HCT116 (cell line): ENCODE measurements around the gene RIGI. TPM values are rescaled to one million over a fixed set of nuclear protein-coding genes. Genes with fewer than 3 reads are reported as not detected.

Source experiments
- ATAC-seq: fragments of 200-7000 bp; cut with Tn5 transposase; 2 replicates; pipeline ENCODE4 v1.9.1; 2020; ENCODE audit warnings: mild to moderate bottlenecking, moderate library complexity
- BruUV-seq: library from RNA; stranded (reverse); fragments of 400-500 nt; replicated peaks from 2 replicates; lab custom pipeline; 2021; lab: Mats Ljungman, UMichigan
- CTCF ChIA-PET: fragments of 300-600 bp; sonication (Branson Sonifier 250); formaldehyde crosslinking; loops from one replicate; lab custom pipeline; 2021; ENCODE audit warnings: antibody characterized with exemption; lab: Charles Lee
- POLR2A ChIA-PET: fragments of 300-600, 350-600 bp; sonication (Branson Sonifier 250); formaldehyde crosslinking; loops from one replicate; lab custom pipeline; 2021; ENCODE audit warnings: antibody characterized with exemption; lab: Charles Lee
- RAD21 ChIA-PET, 2 experiments: fragments of 300-600 bp; sonication (Branson Sonifier 250); formaldehyde crosslinking; loops; one replicate each; lab custom pipeline; 2023; ENCODE audit warnings: low total read pairs in 2 of 2; ENCODE audit not compliant: uncharacterized antibody in 2 of 2, unreplicated experiment in 2 of 2, low non-redundant PET in 1 of 2; lab: Charles Lee
- DNase-seq: peaks from one replicate; pipeline ENCODE4 v3.0.0-alpha.2; 2010; ENCODE audit warnings: low read depth, low spot score
- H2AFZ ChIP-seq: fragments of 200-600 bp; shearing (Covaris generic), sonication (generic); 2 replicates; pipeline ENCODE4 v1.6.1; 2017; ENCODE audit warnings: low read depth, mixed run types, mixed read lengths, antibody characterized with exemption, low read length; ENCODE audit not compliant: poor library complexity, severe bottlenecking
- H3K27ac ChIP-seq: 2 replicates; pipeline ENCODE4 v1.5.1; 2012; ENCODE audit warnings: low read depth, low read length
- H3K27me3 ChIP-seq: fragments of 200-600 bp; sonication (generic); 2 replicates; pipeline ENCODE4 v1.6.1; 2016; ENCODE audit warnings: mixed run types, low read length, mixed read lengths; ENCODE audit not compliant: insufficient read depth
- H3K36me3 ChIP-seq, 2 experiments: fragments of 200-500 bp in 1 of 2; fragments of 200-600 bp in 1 of 2; sonication (Bioruptor generic) in 1 of 2; sonication (generic) in 1 of 2; 2 replicates each; pipeline versions ENCODE4 v1.5.1 to v1.6.1; 2014 to 2016; ENCODE audit warnings: low read length in 2 of 2, inconsistent platforms in 1 of 2, mixed read lengths in 1 of 2, mixed run types in 1 of 2; ENCODE audit not compliant: insufficient read depth in 2 of 2, control insufficient read depth in 1 of 2
- H3K4me1 ChIP-seq, 2 experiments: fragments of 200-600 bp in 1 of 2; sonication (generic) in 1 of 2; 2 replicates each; pipeline versions ENCODE4 v1.5.1 to v1.6.1; 2012 to 2017; ENCODE audit warnings: low read length in 2 of 2, inconsistent platforms in 1 of 2, mild to moderate bottlenecking in 1 of 2, mixed read lengths in 1 of 2, mixed run types in 1 of 2, moderate library complexity in 1 of 2; ENCODE audit not compliant: insufficient read depth in 2 of 2, control insufficient read depth in 1 of 2
- H3K4me2 ChIP-seq: fragments of 200-600 bp; sonication (generic); 2 replicates; pipeline ENCODE4 v1.6.1; 2017; ENCODE audit warnings: mixed run types, low read length, mixed read lengths
- H3K4me3 ChIP-seq, 2 experiments: fragments of 200-600 bp in 1 of 2; sonication (generic) in 1 of 2; replicated peaks in 1 of 2; 2 replicates each; pipeline ENCODE4 v1.5.1; 2011 to 2016; ENCODE audit warnings: low read length in 2 of 2, control low read depth in 1 of 2, low read depth in 1 of 2, mild to moderate bottlenecking in 1 of 2, mixed read lengths in 1 of 2, mixed run types in 1 of 2
- H3K79me2 ChIP-seq: fragments of 200-600 bp; sonication (generic); 2 replicates; pipeline ENCODE4 v1.6.1; 2017; ENCODE audit warnings: mild to moderate bottlenecking, mixed run types, low read length, moderate library complexity, mixed read lengths; ENCODE audit not compliant: insufficient read depth
- H3K9ac ChIP-seq: fragments of 200-600 bp; sonication (generic); 2 replicates; pipeline ENCODE4 v1.6.1; 2016; ENCODE audit warnings: low read length, mixed read lengths
- H3K9me2 ChIP-seq: fragments of 200-600 bp; sonication (generic), shearing (Covaris generic); 2 replicates; pipeline ENCODE4 v1.6.1; 2017; ENCODE audit warnings: mixed run types, mild to moderate bottlenecking, moderate library complexity; ENCODE audit not compliant: insufficient read depth
- H3K9me3 ChIP-seq, 2 experiments: fragments of 200-500 bp in 1 of 2; fragments of 200-600 bp in 1 of 2; sonication (Bioruptor generic) in 1 of 2; sonication (generic) in 1 of 2; 2 replicates each; pipeline ENCODE4 v1.6.1; 2014 to 2017; ENCODE audit warnings: low read length in 2 of 2, mixed read lengths in 2 of 2, inconsistent platforms in 1 of 2, low read depth in 1 of 2, mild to moderate bottlenecking in 1 of 2, mixed run types in 1 of 2, moderate library complexity in 1 of 2; ENCODE audit not compliant: control insufficient read depth in 1 of 2, insufficient read depth in 1 of 2
- H4K20me1 ChIP-seq: fragments of 200-600 bp; sonication (generic), shearing (Covaris generic); 2 replicates; pipeline ENCODE4 v1.6.1; 2017; ENCODE audit warnings: mixed run types, mild to moderate bottlenecking, moderate library complexity; ENCODE audit not compliant: insufficient read depth
- CBX3 ChIP-seq: IDR thresholded peaks from 2 replicates; pipeline ENCODE4 v1.6.1; 2012; ENCODE audit warnings: low read depth
- CEBPB ChIP-seq: IDR thresholded peaks from 2 replicates; pipeline ENCODE4 v1.6.1; 2012; ENCODE audit warnings: low read depth
- EGR1 ChIP-seq: IDR thresholded peaks from 2 replicates; pipeline ENCODE4 v1.6.1; 2012; ENCODE audit warnings: low read depth
- EZH2phosphoT487 ChIP-seq: fragments of 200-600 bp; IDR thresholded peaks from 2 replicates; pipeline ENCODE4 v1.6.1; 2018; ENCODE audit warnings: antibody characterized with exemption, borderline replicate concordance
- FOSL1 ChIP-seq: IDR thresholded peaks from 2 replicates; pipeline ENCODE4 v1.6.1; 2012; ENCODE audit warnings: low read depth
- JUND ChIP-seq: IDR thresholded peaks from 2 replicates; pipeline ENCODE4 v1.6.1; 2012
- POLR2A ChIP-seq: IDR thresholded peaks from 2 replicates; pipeline ENCODE4 v1.7.0; 2011; ENCODE audit warnings: borderline replicate concordance; ENCODE audit not compliant: insufficient read depth, insufficient read length; ENCODE audit errors: extremely low read depth
- POLR2AphosphoS5 ChIP-seq: IDR thresholded peaks from 2 replicates; pipeline ENCODE4 v1.6.1; 2011; ENCODE audit warnings: mild to moderate bottlenecking, low read depth, low read length, moderate library complexity
- RAD21 ChIP-seq: IDR thresholded peaks from 2 replicates; pipeline ENCODE4 v1.6.1; 2012; ENCODE audit warnings: low read depth, mild to moderate bottlenecking
- SP1 ChIP-seq: IDR thresholded peaks from 2 replicates; pipeline ENCODE4 v1.6.1; 2012; ENCODE audit warnings: low read depth
- SRF ChIP-seq: IDR thresholded peaks from 2 replicates; pipeline ENCODE4 v1.6.1; 2012; ENCODE audit warnings: low read depth
- TCF7L2 ChIP-seq: IDR thresholded peaks from 2 replicates; pipeline ENCODE4 v1.7.0; 2011; ENCODE audit warnings: borderline replicate concordance, inconsistent platforms; ENCODE audit not compliant: insufficient read depth, insufficient read length; ENCODE audit errors: extremely low read depth
- YY1 ChIP-seq: IDR thresholded peaks from 2 replicates; pipeline ENCODE4 v1.6.1; 2011; ENCODE audit warnings: low read length, low read depth, moderate library complexity, mild to moderate bottlenecking; ENCODE audit not compliant: insufficient replicate concordance; ENCODE audit errors: extremely low read depth
- ZNF274 ChIP-seq: fragments of 200-500 bp; sonication (Bioruptor generic); IDR thresholded peaks from 2 replicates; pipeline ENCODE4 v1.6.1; 2014; ENCODE audit warnings: mild to moderate bottlenecking, low read depth, low read length, inconsistent platforms
- intact Hi-C: fragments of 100-400 bp; cut with micrococcal nuclease; formaldehyde crosslinking; loops from 2 replicates; pipeline ENCODE4 v1.10.0; 2022
- total RNA-seq: library from RNA; stranded (reverse); gene quantifications from one replicate; pipeline ENCODE4 v1.2.1, GENCODE V29; 2021; ENCODE audit not compliant: unreplicated experiment
- TF ChIP-seq, protein P1 (sequence below): IDR thresholded peaks from 2 replicates; pipeline ENCODE4 v1.6.1; 2012; ENCODE audit warnings: low read depth
- TF ChIP-seq, protein P2 (sequence below): IDR thresholded peaks from 2 replicates; pipeline ENCODE4 v1.6.1; 2012
- TF ChIP-seq, protein P3 (sequence below): IDR thresholded peaks from 2 replicates; pipeline ENCODE4 v1.6.1; 2011; ENCODE audit warnings: mild to moderate bottlenecking, low read length, moderate library complexity; ENCODE audit not compliant: insufficient replicate concordance; ENCODE audit errors: extremely low read depth

The RIGI gene
- total RNA-seq, 1 experiment from 2014 or later = 5.5 TPM

DNA sequence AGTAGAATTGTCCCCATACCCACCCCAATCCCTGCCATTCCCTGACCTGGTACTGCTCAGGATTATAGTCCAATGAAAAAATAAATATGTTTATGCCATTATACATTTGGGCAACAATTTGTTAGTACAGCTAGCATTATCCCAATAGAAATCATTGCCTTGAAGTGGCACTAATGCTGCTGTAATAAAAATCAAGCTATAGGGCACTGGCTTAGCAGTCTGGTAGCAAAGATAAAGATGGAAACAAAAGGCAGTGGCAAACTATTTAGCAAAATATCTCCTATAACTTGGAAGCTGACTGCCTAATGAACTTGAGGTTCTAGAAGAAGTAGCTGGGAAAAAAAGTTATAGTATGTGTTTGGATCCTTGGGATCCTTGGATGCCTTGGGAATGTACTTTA is 28.6 kb upstream of the RIGI start:
- Histone ChIP-seq H3K9ac (no peak overlapping the region), H3K79me2 (peaks cover 47% of the 10 kb centered on the region), H3K9me2 (no peaks in the 10 kb centered on the region), H4K20me1 (no peaks in the 10 kb centered on the region), H2AFZ (no peak overlapping the region), H3K4me3 (no peak overlapping the region), H3K27ac (no peak overlapping the region), H3K4me1 (peaks cover 8 to 22% of the 10 kb centered on the region in 2 experiments), H3K27me3 (no peaks in the 10 kb centered on the region), H3K36me3 (no peaks in the 10 kb centered on the region; a peak in 1 of 4 replicates), H3K9me3 (no peaks in the 10 kb centered on the region), H3K4me2 (no peak overlapping the region)
- RAD21 ChIA-PET = no interaction called here
- intact Hi-C loops = no loop called here
- BruUV-seq = no TSS peak
- no peak for TF ChIP-seq POLR2A
- no peak for TF ChIP-seq TCF7L2
- no peak for TF ChIP-seq SP1
- TF ChIP-seq POLR2AphosphoS5 = no peak
- no peak for TF ChIP-seq FOSL1
- TF ChIP-seq ZNF274 = no peak
- TF ChIP-seq CBX3 = no peak
- TF ChIP-seq, protein P1, sequence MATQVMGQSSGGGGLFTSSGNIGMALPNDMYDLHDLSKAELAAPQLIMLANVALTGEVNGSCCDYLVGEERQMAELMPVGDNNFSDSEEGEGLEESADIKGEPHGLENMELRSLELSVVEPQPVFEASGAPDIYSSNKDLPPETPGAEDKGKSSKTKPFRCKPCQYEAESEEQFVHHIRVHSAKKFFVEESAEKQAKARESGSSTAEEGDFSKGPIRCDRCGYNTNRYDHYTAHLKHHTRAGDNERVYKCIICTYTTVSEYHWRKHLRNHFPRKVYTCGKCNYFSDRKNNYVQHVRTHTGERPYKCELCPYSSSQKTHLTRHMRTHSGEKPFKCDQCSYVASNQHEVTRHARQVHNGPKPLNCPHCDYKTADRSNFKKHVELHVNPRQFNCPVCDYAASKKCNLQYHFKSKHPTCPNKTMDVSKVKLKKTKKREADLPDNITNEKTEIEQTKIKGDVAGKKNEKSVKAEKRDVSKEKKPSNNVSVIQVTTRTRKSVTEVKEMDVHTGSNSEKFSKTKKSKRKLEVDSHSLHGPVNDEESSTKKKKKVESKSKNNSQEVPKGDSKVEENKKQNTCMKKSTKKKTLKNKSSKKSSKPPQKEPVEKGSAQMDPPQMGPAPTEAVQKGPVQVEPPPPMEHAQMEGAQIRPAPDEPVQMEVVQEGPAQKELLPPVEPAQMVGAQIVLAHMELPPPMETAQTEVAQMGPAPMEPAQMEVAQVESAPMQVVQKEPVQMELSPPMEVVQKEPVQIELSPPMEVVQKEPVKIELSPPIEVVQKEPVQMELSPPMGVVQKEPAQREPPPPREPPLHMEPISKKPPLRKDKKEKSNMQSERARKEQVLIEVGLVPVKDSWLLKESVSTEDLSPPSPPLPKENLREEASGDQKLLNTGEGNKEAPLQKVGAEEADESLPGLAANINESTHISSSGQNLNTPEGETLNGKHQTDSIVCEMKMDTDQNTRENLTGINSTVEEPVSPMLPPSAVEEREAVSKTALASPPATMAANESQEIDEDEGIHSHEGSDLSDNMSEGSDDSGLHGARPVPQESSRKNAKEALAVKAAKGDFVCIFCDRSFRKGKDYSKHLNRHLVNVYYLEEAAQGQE = no peak
- no peak for TF ChIP-seq RAD21
- TF ChIP-seq EGR1 = no peak
- TF ChIP-seq EZH2phosphoT487 = no peak
- no peak for TF ChIP-seq JUND
- no peak for TF ChIP-seq SRF
- TF ChIP-seq YY1 = no peak
- TF ChIP-seq, protein P2, sequence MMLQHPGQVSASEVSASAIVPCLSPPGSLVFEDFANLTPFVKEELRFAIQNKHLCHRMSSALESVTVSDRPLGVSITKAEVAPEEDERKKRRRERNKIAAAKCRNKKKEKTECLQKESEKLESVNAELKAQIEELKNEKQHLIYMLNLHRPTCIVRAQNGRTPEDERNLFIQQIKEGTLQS = no peak
- no peak for TF ChIP-seq CEBPB
- TF ChIP-seq, protein P3, sequence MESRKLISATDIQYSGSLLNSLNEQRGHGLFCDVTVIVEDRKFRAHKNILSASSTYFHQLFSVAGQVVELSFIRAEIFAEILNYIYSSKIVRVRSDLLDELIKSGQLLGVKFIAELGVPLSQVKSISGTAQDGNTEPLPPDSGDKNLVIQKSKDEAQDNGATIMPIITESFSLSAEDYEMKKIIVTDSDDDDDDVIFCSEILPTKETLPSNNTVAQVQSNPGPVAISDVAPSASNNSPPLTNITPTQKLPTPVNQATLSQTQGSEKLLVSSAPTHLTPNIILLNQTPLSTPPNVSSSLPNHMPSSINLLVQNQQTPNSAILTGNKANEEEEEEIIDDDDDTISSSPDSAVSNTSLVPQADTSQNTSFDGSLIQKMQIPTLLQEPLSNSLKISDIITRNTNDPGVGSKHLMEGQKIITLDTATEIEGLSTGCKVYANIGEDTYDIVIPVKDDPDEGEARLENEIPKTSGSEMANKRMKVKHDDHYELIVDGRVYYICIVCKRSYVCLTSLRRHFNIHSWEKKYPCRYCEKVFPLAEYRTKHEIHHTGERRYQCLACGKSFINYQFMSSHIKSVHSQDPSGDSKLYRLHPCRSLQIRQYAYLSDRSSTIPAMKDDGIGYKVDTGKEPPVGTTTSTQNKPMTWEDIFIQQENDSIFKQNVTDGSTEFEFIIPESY = no peak
- CTCF ChIA-PET = interaction anchor here (1.7 kb wide), 1 partner anchor 18 kb away, joined by 6 read pairs; no protein-coding TSS in a partner anchor
- POLR2A ChIA-PET = no interaction called here
- DNase-seq (no peak), ATAC-seq (no peak)
